GM12864 (cell line): Measurements from ENCODE around the gene OGFOD3.

Experiments used
- DNase-seq: peaks from one replicate; pipeline ENCODE4 v3.0.0-alpha.2; 2011; ENCODE audit warnings: low read depth
- H3K4me3 ChIP-seq: 2 replicates; pipeline ENCODE4 v1.5.1; 2011; ENCODE audit warnings: mild to moderate bottlenecking, low read depth, low read length, control low read depth
- CTCF ChIP-seq: IDR thresholded peaks from 2 replicates; pipeline ENCODE4 v1.5.1; 2011; ENCODE audit warnings: low read depth, mild to moderate bottlenecking, moderate library complexity, low read length, control low read depth, inconsistent platforms; ENCODE audit errors: missing control alignments

The OGFOD3 gene

GRCh38 chr17:82444941-82445521 is 26.6 kb upstream of the OGFOD3 start:
- no peak overlapping the region for H3K4me3 ChIP-seq
- no peak for TF ChIP-seq CTCF
- no peak for DNase-seq

DNA sequence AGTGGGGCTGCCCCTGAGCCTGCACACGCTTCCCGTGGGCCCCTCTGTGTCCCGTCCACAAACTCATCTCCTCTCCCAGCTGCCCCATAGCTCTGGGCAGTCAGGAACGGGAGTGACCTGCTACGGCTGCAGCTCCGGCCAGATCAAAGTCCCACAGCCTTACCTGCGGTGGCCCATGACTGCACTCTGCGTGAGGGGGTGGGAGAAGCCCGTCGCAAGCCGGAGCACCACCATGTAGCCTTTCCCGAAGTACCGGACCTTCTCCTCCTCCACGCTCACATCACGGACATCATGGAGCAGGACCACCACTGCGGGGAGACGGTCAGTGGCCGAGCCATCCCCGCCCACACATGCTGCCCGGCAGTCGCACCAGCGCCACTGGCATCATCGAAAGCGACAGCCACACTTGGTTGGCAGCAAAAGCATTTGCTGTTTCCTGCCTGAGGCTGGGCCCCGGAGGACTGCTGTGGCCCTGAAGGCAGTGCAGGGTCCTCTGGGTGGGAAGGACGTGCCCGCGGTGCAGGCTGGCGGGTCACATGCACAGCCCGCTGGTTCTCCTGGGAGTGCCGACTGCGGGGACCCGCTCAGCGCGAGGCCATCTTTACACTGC is 26.0 kb upstream of the OGFOD3 start:
- no peak overlapping the region for H3K4me3 ChIP-seq
- DNase-seq: no peak
- TF ChIP-seq CTCF: no peak

DNA sequence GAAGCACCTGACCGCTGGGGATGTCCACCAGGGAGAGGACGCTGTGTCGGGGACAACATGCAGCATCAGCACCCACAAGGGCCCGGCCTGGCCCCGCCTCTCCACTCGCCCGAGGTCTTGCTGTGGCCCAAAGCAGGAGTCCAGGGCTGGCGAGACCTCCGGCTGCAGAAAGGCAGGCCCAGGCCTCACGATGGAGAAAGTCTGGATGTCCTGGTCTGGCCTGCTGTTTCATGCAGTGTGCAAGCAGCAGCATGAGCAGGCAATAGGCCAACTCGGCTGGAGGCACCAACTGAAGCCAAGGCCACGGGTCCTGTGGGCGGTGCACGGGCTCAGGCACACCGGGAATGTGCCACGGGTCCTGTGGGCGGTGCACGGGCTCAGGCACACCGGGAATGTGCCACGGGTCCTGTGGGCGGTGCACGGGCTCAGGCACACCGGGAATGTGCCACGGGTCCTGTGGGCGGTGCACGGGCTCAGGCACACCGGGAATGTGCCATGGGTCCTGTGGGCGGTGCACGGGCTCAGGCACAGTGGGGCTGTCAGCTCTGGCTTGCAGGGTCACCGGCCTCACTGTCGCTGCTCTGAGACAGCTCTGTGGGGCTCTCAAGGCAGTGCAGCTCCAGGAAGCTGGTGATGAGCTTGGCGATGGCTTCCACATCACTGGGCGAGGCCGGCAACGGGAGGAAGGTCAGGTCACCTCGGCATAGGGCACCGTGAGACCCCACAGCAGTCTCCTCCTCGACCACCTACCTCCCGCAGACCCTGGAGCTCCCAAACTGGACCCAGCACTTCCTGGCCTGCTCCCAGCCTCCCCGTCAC is 25.3 kb upstream of the OGFOD3 start:
- H3K4me3 ChIP-seq: no peak overlapping the region
- DNase-seq: no peak
- TF ChIP-seq CTCF: no peak

DNA sequence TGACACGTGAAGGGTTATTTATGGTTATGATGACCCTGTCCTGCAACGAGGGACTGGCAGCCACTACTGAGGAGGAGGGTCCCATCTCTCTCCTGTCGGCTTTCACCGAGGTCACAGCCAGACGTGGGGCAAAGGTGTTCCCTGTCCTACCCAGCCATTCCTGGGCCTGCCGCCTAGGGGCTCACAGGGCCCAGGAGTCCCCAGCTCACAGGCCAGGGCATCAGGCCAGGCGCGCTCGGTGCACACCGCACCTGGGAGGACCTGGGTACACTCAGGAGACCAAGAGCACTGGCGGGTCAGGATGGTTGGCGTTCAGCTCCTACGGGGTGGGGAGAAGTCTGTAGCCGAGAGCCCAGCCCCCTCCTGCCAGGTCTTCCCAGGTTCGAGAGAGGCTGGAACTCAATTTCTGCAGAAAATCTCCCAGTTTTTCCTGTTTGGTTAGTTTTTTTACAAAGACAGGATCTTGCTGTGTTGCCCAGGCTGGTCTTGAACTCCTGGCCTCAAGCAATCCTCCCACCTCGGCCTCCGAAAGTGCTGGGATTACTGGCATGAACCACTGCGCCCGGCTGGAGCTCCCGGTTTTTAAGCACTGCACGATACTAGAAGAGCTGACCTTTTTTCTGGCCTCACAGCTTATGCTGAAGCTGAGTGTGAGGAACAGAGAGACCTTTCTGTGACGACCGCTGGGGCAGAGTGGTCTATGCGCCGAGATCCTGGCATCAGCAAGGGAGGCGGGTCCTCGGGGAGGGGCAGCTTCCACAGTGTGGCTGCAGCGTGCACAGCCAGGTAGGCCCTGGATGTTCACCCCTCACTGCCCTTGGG is 24.5 kb upstream of the OGFOD3 start:
- no peak overlapping the region for H3K4me3 ChIP-seq
- no peak for TF ChIP-seq CTCF
- DNase-seq: no peak

- TF ChIP-seq CTCF: no peak
- no peak overlapping the region for H3K4me3 ChIP-seq
- no peak for DNase-seq
These were observed 23.5 kb upstream of the OGFOD3 start for GRCh38 chr17:82441691-82442487.

DNA sequence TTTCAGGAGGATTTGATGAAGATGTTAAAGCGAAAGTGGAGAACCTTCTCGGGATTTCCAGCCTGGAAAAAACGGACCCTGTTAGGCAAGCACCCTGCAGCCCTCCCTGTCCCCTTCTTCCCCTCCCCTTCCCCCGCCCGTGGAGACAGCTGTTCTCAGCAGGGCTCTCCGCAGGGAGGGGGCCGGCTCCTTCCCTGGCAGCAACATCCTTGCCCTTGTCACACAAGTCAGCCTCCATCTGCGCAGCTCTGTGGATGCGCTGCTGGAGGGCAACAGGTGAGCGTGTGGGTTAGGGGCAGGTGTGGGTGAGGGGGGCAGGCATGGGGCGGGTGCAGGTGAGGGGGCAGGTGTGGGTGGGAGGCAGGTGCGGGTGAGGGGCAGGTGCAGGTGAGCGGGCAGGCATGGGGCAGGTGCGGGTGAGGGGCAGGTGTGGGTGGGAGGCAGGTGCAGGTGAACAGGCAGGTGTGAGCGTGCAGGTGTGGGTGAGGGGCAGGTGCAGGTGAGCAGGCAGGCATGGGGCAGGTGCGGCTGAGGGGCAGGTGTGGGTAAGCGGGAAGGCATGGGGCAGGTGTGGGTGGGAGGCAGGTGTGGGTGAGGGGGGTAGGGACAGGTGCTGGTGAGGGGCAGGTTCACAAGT is 22.7 kb upstream of the OGFOD3 start:
- no peak overlapping the region for H3K4me3 ChIP-seq
- no peak for DNase-seq
- TF ChIP-seq CTCF: no peak
